SK-N-SH treated with all-trans-retinoic acid at 6 μM for 48 hours (cell line): ENCODE data around the gene TLE7.
A peak's percentile ranks its signal among the peaks of the same experiment; 100 is the strongest.

Experiments used
- ATAC-seq: fragments of 200-7000 bp; cut with Tn5 transposase; 3 replicates; pipeline ENCODE4 v1.9.1; 2020; ENCODE audit warnings: mild to moderate bottlenecking, moderate library complexity
- BACH2 ChIP-seq: fragments of 250-450 bp; sonication (Bioruptor Pico); IDR thresholded peaks from 2 replicates; pipeline ENCODE4 v1.9.0; 2021; ENCODE audit warnings: mild to moderate bottlenecking, borderline replicate concordance
- CREB5 ChIP-seq: fragments of 250-450 bp; sonication (Bioruptor Pico); IDR thresholded peaks from 2 replicates; pipeline ENCODE4 v1.5.1; 2020; ENCODE audit warnings: low read depth, mild to moderate bottlenecking, moderate library complexity
- CSDC2 ChIP-seq: fragments of 250-450 bp; sonication (Bioruptor Pico); IDR thresholded peaks from 2 replicates; pipeline ENCODE4 v1.5.0; 2020; ENCODE audit warnings: mild to moderate bottlenecking, moderate library complexity
- CSRNP3 ChIP-seq: fragments of 250-450 bp; sonication (Bioruptor Pico); IDR thresholded peaks from 2 replicates; pipeline ENCODE4 v1.5.1; 2021; ENCODE audit warnings: mild to moderate bottlenecking, moderate library complexity
- ESRRG ChIP-seq: fragments of 250-450 bp; sonication (Bioruptor Pico); IDR thresholded peaks from 2 replicates; pipeline ENCODE4 v1.6.1; 2021; ENCODE audit warnings: mild to moderate bottlenecking
- GLIS3 ChIP-seq: fragments of 250-450 bp; sonication (Bioruptor Pico); IDR thresholded peaks from 2 replicates; pipeline ENCODE4 v1.5.0; 2020; ENCODE audit warnings: mild to moderate bottlenecking, moderate library complexity
- ISL1 ChIP-seq: fragments of 250-450 bp; sonication (Bioruptor Pico); IDR thresholded peaks from 2 replicates; pipeline ENCODE4 v2.1.2; 2022; ENCODE audit warnings: mild to moderate bottlenecking, moderate library complexity
- OSR1 ChIP-seq: fragments of 250-450 bp; sonication (Bioruptor Pico); IDR thresholded peaks from 2 replicates; pipeline ENCODE4 v1.8.0; 2022; ENCODE audit warnings: moderate library complexity, mild to moderate bottlenecking, inconsistent platforms
- POU6F1 ChIP-seq: fragments of 250-450 bp; sonication (Bioruptor Pico); IDR thresholded peaks from 2 replicates; pipeline ENCODE4 v1.8.0; 2021; ENCODE audit warnings: low read depth, mild to moderate bottlenecking, moderate library complexity, borderline replicate concordance
- PPARA ChIP-seq: fragments of 250-450 bp; sonication (Bioruptor Pico); IDR thresholded peaks from 2 replicates; pipeline ENCODE4 v1.5.0; 2020; ENCODE audit warnings: mild to moderate bottlenecking, borderline replicate concordance
- SNAI2 ChIP-seq: fragments of 250-450 bp; sonication (Bioruptor Pico); IDR thresholded peaks from 2 replicates; pipeline ENCODE4 v1.5.0; 2020; ENCODE audit warnings: mild to moderate bottlenecking, moderate library complexity
- TCF4 ChIP-seq: fragments of 250-450 bp; sonication (Bioruptor Pico); IDR thresholded peaks from 2 replicates; pipeline ENCODE4 v1.8.0; 2021; ENCODE audit warnings: mild to moderate bottlenecking, moderate library complexity, borderline replicate concordance
- TOX ChIP-seq: fragments of 250-450 bp; sonication (Bioruptor Pico); IDR thresholded peaks from 2 replicates; pipeline ENCODE4 v1.8.0; 2021; ENCODE audit warnings: mild to moderate bottlenecking, moderate library complexity, borderline replicate concordance
- ZFP3 ChIP-seq: fragments of 250-450 bp; sonication (Bioruptor Pico); IDR thresholded peaks from 2 replicates; pipeline ENCODE4 v1.5.0; 2020; ENCODE audit warnings: mild to moderate bottlenecking, moderate library complexity
- ZFP30 ChIP-seq: fragments of 450-650 bp; formaldehyde crosslinking; IDR thresholded peaks from 2 replicates; pipeline ENCODE4 v1.5.0; 2022; ENCODE audit warnings: mild to moderate bottlenecking, moderate library complexity
- ZNF565 ChIP-seq: fragments of 450-650 bp; formaldehyde crosslinking; conservative IDR thresholded peaks from 2 replicates; pipeline ENCODE4 v1.5.0; 2020; ENCODE audit warnings: low read depth, mild to moderate bottlenecking, moderate library complexity
- ZNF70 ChIP-seq: fragments of 450-650 bp; formaldehyde crosslinking; IDR thresholded peaks from 2 replicates; pipeline ENCODE4 v1.5.0; 2020; ENCODE audit warnings: mild to moderate bottlenecking, moderate library complexity
- ZNF8 ChIP-seq: fragments of 450-650 bp; formaldehyde crosslinking; IDR thresholded peaks from 2 replicates; pipeline ENCODE4 v1.5.0; 2020; ENCODE audit warnings: mild to moderate bottlenecking, moderate library complexity
- TF ChIP-seq, protein P1 (sequence below): fragments of 250-450 bp; sonication (Bioruptor Pico); IDR thresholded peaks from 2 replicates; pipeline ENCODE4 v1.5.0; 2020; ENCODE audit warnings: mild to moderate bottlenecking, moderate library complexity
- TF ChIP-seq, protein P2 (sequence below): fragments of 250-450 bp; sonication (Bioruptor Pico); IDR thresholded peaks from 2 replicates; pipeline ENCODE4 v1.8.0; 2020; ENCODE audit warnings: mild to moderate bottlenecking, moderate library complexity, borderline replicate concordance

The TLE7 gene

GRCh38 chr16:71482569-71482968 is 40.7 kb upstream of the TLE7 start:
- TF ChIP-seq PPARA (CRISPR knock-in tag) (no peak), ZFP3 (no peak), GLIS3 (CRISPR knock-in tag) (no peak), TCF4 (CRISPR knock-in tag) (no peak), BACH2 (no peak), CSDC2 (CRISPR knock-in tag) (no peak), TOX (no peak), SNAI2 (CRISPR knock-in tag) (no peak), ZFP30 (CRISPR knock-in tag) (no peak), CSRNP3 (CRISPR knock-in tag) (no peak), ZNF70 (CRISPR knock-in tag) (no peak), OSR1 (CRISPR knock-in tag) (no peak), ISL1 (no peak)
- TF ChIP-seq, all 23 proteins: peak for 0
- ATAC-seq = no peak

DNA sequence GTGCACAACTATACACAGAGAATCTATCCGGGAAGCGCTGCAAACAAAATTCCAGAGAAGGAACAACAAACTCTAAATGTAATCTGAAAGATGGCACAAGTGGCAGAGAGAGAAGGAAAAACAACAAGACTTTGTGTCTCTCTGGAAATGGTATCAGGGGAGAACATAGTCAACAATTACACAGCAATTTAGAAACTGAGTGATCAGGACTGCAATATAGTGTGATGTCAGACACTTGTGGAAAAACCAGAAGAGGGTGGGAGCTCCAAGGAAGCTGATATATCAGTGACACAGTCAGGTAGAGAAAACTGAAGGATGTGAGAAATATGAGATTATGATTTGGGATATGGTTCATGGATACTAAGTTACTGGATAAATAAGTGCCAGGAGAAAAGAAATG is 39.1 kb upstream of the TLE7 start:
- ATAC-seq = no peak
- TF ChIP-seq, protein P1, sequence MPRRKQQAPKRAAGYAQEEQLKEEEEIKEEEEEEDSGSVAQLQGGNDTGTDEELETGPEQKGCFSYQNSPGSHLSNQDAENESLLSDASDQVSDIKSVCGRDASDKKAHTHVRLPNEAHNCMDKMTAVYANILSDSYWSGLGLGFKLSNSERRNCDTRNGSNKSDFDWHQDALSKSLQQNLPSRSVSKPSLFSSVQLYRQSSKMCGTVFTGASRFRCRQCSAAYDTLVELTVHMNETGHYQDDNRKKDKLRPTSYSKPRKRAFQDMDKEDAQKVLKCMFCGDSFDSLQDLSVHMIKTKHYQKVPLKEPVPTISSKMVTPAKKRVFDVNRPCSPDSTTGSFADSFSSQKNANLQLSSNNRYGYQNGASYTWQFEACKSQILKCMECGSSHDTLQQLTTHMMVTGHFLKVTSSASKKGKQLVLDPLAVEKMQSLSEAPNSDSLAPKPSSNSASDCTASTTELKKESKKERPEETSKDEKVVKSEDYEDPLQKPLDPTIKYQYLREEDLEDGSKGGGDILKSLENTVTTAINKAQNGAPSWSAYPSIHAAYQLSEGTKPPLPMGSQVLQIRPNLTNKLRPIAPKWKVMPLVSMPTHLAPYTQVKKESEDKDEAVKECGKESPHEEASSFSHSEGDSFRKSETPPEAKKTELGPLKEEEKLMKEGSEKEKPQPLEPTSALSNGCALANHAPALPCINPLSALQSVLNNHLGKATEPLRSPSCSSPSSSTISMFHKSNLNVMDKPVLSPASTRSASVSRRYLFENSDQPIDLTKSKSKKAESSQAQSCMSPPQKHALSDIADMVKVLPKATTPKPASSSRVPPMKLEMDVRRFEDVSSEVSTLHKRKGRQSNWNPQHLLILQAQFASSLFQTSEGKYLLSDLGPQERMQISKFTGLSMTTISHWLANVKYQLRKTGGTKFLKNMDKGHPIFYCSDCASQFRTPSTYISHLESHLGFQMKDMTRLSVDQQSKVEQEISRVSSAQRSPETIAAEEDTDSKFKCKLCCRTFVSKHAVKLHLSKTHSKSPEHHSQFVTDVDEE (CRISPR knock-in tag) = no peak
- TF ChIP-seq ZNF565 (CRISPR knock-in tag) (no peak), OSR1 (CRISPR knock-in tag) (no peak), ESRRG (CRISPR knock-in tag) (no peak), CSRNP3 (CRISPR knock-in tag) (no peak), POU6F1 (no peak), ZFP30 (CRISPR knock-in tag) (no peak), ZNF8 (CRISPR knock-in tag) (no peak), ZFP3 (no peak), ISL1 (no peak), TCF4 (CRISPR knock-in tag) (no peak), GLIS3 (CRISPR knock-in tag) (no peak), SNAI2 (CRISPR knock-in tag) (no peak), ZNF70 (CRISPR knock-in tag) (no peak), CREB5 (CRISPR knock-in tag) (no peak), PPARA (CRISPR knock-in tag) (no peak)
- TF ChIP-seq, protein P2, sequence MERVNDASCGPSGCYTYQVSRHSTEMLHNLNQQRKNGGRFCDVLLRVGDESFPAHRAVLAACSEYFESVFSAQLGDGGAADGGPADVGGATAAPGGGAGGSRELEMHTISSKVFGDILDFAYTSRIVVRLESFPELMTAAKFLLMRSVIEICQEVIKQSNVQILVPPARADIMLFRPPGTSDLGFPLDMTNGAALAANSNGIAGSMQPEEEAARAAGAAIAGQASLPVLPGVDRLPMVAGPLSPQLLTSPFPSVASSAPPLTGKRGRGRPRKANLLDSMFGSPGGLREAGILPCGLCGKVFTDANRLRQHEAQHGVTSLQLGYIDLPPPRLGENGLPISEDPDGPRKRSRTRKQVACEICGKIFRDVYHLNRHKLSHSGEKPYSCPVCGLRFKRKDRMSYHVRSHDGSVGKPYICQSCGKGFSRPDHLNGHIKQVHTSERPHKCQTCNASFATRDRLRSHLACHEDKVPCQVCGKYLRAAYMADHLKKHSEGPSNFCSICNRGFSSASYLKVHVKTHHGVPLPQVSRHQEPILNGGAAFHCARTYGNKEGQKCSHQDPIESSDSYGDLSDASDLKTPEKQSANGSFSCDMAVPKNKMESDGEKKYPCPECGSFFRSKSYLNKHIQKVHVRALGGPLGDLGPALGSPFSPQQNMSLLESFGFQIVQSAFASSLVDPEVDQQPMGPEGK (CRISPR knock-in tag) = no peak
- TF ChIP-seq, all 23 proteins: peak for 0

DNA sequence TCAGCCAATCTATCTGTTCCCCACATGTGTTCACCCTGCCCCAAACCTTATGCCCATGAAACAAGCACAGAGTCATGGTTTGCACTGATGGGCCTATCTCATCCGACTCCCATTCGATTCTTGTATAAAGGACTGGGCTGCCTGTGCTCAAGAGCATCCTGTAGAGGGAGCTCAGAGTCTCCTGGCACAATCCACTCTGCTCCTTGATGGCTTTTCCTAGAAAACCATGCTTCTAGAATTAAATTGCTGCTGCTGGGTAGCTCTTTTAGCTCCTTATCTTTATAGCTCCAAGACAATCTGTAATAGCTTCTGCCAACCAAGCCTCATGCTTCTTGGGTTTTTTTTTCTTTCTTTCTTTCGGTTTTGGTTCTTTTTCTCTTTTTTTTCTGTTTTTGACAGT is 37.6 kb upstream of the TLE7 start:
- peak; percentile 64 for ATAC-seq
- TF ChIP-seq CSDC2 (CRISPR knock-in tag) = no peak
- no peak for TF ChIP-seq CREB5 (CRISPR knock-in tag)
